Right lobe of liver (tissue), 6 donors: Measurements from ENCODE around the gene USP37. TPM values are rescaled to one million over a fixed set of nuclear protein-coding genes. Genes with fewer than 3 reads are reported as not detected.
A peak's percentile ranks its signal among the peaks of the same experiment; 100 is the strongest.

ENCODE experiments used
- ATAC-seq, 4 donors: fragments of 200-7000 bp; cut with Tn5 transposase; one replicate each; pipeline ENCODE4 v1.9.1; 2020; ENCODE audit warnings: mild to moderate bottlenecking in 4 of 4, moderate library complexity in 4 of 4
- DNase-seq, 3 donors: peaks; one replicate each; pipeline ENCODE4 v3.0.0-alpha.2; 2020
- H3K27ac ChIP-seq, 3 donors: fragments of 200-600 bp; one replicate each; pipeline ENCODE4 v1.8.0; 2022
- H3K27me3 ChIP-seq, 2 donors: fragments of 200-600 bp; one replicate each; pipeline ENCODE4 v1.8.0; 2022
- H3K36me3 ChIP-seq, 4 donors: fragments of 200-600 bp; sonication (generic) in 1 of 4; one replicate each; pipeline versions ENCODE4 v1.5.1 to v1.8.0; 2017 to 2022; ENCODE audit warnings: control low read depth in 1 of 4
- H3K4me1 ChIP-seq, 4 donors: fragments of 200-600 bp; sonication (generic) in 1 of 4; one replicate each; pipeline versions ENCODE4 v1.5.1 to v1.8.0; 2017 to 2022; ENCODE audit warnings: control low read depth in 1 of 4
- H3K4me3 ChIP-seq, 3 donors: fragments of 200-600 bp; one replicate each; pipeline ENCODE4 v1.8.0; 2022
- H3K9me3 ChIP-seq, 4 donors: fragments of 200-600 bp; sonication (generic) in 1 of 4; one replicate each; pipeline versions ENCODE4 v1.5.1 to v1.8.0; 2017 to 2022; ENCODE audit warnings: control low read depth in 1 of 4
- CTCF ChIP-seq, 4 donors: fragments of 200-600 bp in 3 of 4; fragments of 450-650 bp in 1 of 4; IDR thresholded peaks; one replicate each; pipeline versions ENCODE4 v1.5.1 to v1.8.0; 2016 to 2022; ENCODE audit warnings: antibody characterized with exemption in 4 of 4, mild to moderate bottlenecking in 2 of 4
- POLR2A ChIP-seq: fragments of 450-650 bp; IDR thresholded peaks from one replicate; pipeline ENCODE4 v1.6.1; 2017; ENCODE audit warnings: antibody characterized with exemption, mild to moderate bottlenecking
- WGBS: methylation state at CpG from one replicate; pipeline ENCODE4 v1.1.6; 2018; ENCODE audit warnings: low coverage, low lambda C conversion rate; ENCODE audit not compliant: insufficient coverage; ENCODE audit errors: missing lambda C conversion rate; 5-methylcytosine and 5-hydroxymethylcytosine counted together
- intact Hi-C, 2 donors: fragments of 100-400 bp; cut with DNase I; formaldehyde crosslinking; loops; one replicate each; pipeline versions ENCODE4 v1.11.2 to v1.14.1; 2022
- total RNA-seq, 6 experiments: library from RNA; depleted of rRNA in 2 of 6; stranded (reverse); fragments of >200 nt in 2 of 6; fragmentation: NEBNext Ultra II Directional in 3 of 6; extraction: Animal tissue kit (Norgen Biotek cat#: 25700) in 3 of 6; gene quantifications; one replicate each; pipeline versions ENCODE4 v1.1.0 to v1.2.4, GENCODE V29; 2016 to 2023
- donor health status: DM: no; HTN: yes; CAD: no.
- donor health status: DM: no; HTN: no; CAD: no.
- donor health status: DM: no; HTN: no; CAD: no.
- donor health status: DM: no; HTN: yes; CAD: no.
- donor health status: DM: no; HTN: yes; CAD: no.

USP37 gene
- total RNA-seq, 6 experiments from 2014 or later: 4.8 to 8.9 (median 6.7) TPM

DNA sequence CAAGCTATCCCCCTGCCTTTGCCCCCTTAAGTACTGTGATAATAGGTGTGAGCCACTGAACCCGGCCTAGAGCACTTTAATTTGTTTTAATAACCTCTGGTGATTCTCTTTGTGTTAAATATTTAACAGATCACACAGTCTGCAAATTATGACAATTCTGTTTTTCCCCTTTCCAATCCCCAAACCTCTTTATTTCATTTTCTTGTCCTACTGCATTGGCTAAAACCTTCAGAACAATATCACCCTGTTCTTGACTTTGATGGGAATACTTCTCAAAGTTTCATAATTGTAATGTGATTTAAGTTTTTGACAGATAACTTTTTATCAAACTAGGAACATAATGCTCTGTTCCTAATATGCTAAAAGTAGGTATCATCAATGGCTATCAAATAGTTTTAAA lies 44.5 kb downstream of the USP37 start:
- Histone ChIP-seq H3K9me3 (no peaks in the 10 kb centered on the region), H3K27ac (no peak overlapping the region), H3K36me3 (peaks cover 0 to 15% (median 3%) of the 10 kb centered on the region in 4 donors), H3K4me3 (no peak overlapping the region), H3K4me1 (no peaks in the 10 kb centered on the region), H3K27me3 (no peaks in the 10 kb centered on the region)
- ATAC-seq: no peak
- no peak for TF ChIP-seq POLR2A
- no peak for TF ChIP-seq CTCF (IDR thresholded peaks at IDR 0.05)
- intact Hi-C loops: no loop called here
- WGBS: 80% methylated on average over 1 of the region's 1 CpG
- DNase-seq: no peak

DNA sequence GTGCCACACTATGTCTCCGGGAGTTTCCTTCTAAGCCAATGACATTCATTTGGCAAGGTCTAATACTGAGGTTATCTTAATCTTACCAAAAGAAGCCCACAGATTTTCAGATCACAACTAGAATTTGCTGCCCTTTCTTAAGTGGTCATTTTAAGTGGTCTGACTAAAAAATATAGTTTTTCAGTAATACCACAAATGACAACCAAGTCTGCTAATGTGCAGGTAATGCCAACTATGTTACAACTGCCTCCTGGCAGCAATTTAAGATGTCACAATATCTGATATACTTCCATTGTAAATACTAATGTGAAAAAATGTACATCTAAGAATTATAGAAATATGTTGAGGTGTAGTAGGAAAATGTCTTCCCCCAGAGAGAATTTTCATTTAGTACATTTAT lies 49.3 kb downstream of the USP37 start:
- DNase-seq (no peak), ATAC-seq (no peak)
- WGBS: 71% methylated on average over 1 of the region's 1 CpG
- Histone ChIP-seq H3K27me3 (no peaks in the 10 kb centered on the region), H3K4me3 (no peak overlapping the region), H3K4me1 (no peaks in the 10 kb centered on the region), H3K9me3 (no peaks in the 10 kb centered on the region), H3K36me3 (no peaks in the 10 kb centered on the region), H3K27ac (no peak overlapping the region)
- TF ChIP-seq POLR2A: no peak
- no peak for TF ChIP-seq CTCF (IDR thresholded peaks at IDR 0.05)
- intact Hi-C loops: no loop called here

DNA sequence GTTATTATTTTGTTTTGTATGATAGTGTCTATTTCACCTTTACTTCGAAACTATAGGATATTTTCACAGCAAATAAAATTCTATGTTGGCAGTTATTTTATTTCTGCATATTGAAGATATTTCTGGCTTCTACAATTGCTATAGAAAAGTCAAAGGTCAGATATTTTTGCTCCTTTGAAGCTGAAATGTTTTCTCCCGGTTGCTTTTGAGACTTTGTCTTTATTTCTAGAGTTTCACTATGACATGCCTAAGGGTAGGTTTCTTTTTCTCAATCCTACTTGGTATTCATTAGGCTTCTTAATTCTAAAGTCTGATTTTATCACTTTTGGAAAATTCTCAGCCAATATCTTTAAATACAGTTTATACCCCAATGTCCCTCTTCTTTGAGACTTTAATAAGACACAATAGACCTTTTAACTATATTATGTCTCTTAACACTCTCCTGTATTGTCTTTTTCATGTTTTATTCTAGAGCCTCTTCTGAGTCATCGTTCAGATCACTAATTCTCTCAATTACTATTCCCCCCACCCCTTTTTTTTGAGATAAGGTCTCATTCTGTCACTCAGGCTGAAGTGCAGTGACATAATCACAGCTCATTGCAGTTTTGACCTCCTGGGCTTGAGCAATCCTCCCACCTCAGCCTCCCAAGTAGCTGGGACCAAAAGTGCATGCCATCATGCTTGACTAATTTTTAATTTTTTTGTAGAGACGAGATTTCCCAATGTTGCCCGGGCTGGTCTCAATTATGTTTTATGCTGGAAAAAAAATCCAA lies 50.5 kb downstream of the USP37 start:
- ATAC-seq (no peak), DNase-seq (no peak)
- no peaks in the 10 kb centered on the region for H3K27me3 ChIP-seq
- intact Hi-C loops: no loop called here
- no peaks in the 10 kb centered on the region for H3K9me3 ChIP-seq
- H3K4me3 ChIP-seq: no peak overlapping the region
- 87% methylated on average over 5 of the region's 5 CpGs for WGBS
- H3K36me3 ChIP-seq: no peaks in the 10 kb centered on the region
- no peak overlapping the region for H3K27ac ChIP-seq
- H3K4me1 ChIP-seq: no peaks in the 10 kb centered on the region
- TF ChIP-seq CTCF (IDR thresholded peaks at IDR 0.05) (no peak), POLR2A (no peak)

DNA sequence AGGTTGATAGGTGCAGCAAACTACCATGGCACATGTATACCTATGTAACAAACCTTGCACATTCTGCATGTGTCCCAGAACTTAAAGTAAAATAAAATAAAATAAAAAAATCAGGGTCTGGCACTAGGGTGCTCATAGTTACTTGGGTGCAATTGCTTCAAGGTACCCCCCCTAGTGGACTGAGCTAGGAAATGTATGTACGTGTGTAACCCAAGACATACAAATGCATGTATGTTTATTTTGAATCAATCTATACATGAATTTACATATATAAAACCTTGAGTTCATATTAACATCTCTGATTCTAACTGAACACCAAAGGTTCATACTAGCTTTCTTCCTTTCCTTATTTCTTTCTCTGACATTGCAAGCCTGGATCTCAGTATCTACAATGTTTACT lies 51.5 kb downstream of the USP37 start:
- 83% methylated on average over 1 of the region's 1 CpG for WGBS
- intact Hi-C loops: no loop called here
- TF ChIP-seq CTCF (IDR thresholded peaks at IDR 0.05) (peak; percentile 14 to 42 (median 26)), POLR2A (no peak)
- no peak overlapping the region for H3K27ac ChIP-seq
- no peak overlapping the region for H3K4me3 ChIP-seq
- ATAC-seq (peak in 1 of 4 donors; percentile 40), DNase-seq (no peak)
- H3K36me3 ChIP-seq: no peaks in the 10 kb centered on the region
- H3K9me3 ChIP-seq: no peaks in the 10 kb centered on the region
- H3K27me3 ChIP-seq: no peaks in the 10 kb centered on the region
- no peaks in the 10 kb centered on the region for H3K4me1 ChIP-seq
